Activated CD4-positive, alpha-beta memory T cell treated with anti-CD3 and anti-CD28 coated beads for 36 hours (primary cell): ENCODE data around the gene ZBTB20. TPM values are rescaled to one million over a fixed set of nuclear protein-coding genes. Genes with fewer than 3 reads are reported as not detected.
A peak's percentile ranks its signal among the peaks of the same experiment; 100 is the strongest.

Source experiments
- CTCF ChIA-PET: fragments of 350-600 bp; sonication (Branson Sonifier 250); formaldehyde crosslinking; loops from one replicate; lab custom pipeline; 2021; ENCODE audit warnings: antibody characterized with exemption, inconsistent platforms; lab: Charles Lee
- POLR2A ChIA-PET: fragments of 350-600 bp; sonication (Branson Sonifier 250); formaldehyde crosslinking; loops from one replicate; lab custom pipeline; 2021; ENCODE audit warnings: antibody characterized with exemption; lab: Charles Lee
- DNase-seq: peaks from one replicate; pipeline ENCODE4 v3.0.0-alpha.2; 2020
- H3K27ac Mint-ChIP-seq: one replicate; pipeline ENCODE4 v1.8.0; 2021; ENCODE audit warnings: mixed read lengths
- H3K27me3 Mint-ChIP-seq: one replicate; pipeline ENCODE4 v1.8.0; 2021; ENCODE audit warnings: mixed read lengths
- H3K36me3 Mint-ChIP-seq: one replicate; pipeline ENCODE4 v1.8.0; 2021; ENCODE audit warnings: mixed read lengths
- H3K4me1 Mint-ChIP-seq: one replicate; pipeline ENCODE4 v1.8.0; 2021; ENCODE audit warnings: low read depth, mixed read lengths
- H3K4me3 Mint-ChIP-seq: one replicate; pipeline ENCODE4 v1.8.0; 2021; ENCODE audit warnings: mild to moderate bottlenecking, mixed read lengths
- H3K9me3 Mint-ChIP-seq: one replicate; pipeline ENCODE4 v1.8.0; 2021; ENCODE audit warnings: mixed read lengths
- intact Hi-C: fragments of 100-400 bp; cut with micrococcal nuclease; formaldehyde crosslinking; loops from one replicate; pipeline ENCODE4 v1.15.1; 2023
- total RNA-seq, 2 experiments: library from RNA; stranded (reverse); gene quantifications; one replicate each; pipeline ENCODE4 v1.2.3, GENCODE V29; 2021

The ZBTB20 gene
- total RNA-seq, 2 experiments from 2014 or later = 4.4 to 5.4 TPM

DNA sequence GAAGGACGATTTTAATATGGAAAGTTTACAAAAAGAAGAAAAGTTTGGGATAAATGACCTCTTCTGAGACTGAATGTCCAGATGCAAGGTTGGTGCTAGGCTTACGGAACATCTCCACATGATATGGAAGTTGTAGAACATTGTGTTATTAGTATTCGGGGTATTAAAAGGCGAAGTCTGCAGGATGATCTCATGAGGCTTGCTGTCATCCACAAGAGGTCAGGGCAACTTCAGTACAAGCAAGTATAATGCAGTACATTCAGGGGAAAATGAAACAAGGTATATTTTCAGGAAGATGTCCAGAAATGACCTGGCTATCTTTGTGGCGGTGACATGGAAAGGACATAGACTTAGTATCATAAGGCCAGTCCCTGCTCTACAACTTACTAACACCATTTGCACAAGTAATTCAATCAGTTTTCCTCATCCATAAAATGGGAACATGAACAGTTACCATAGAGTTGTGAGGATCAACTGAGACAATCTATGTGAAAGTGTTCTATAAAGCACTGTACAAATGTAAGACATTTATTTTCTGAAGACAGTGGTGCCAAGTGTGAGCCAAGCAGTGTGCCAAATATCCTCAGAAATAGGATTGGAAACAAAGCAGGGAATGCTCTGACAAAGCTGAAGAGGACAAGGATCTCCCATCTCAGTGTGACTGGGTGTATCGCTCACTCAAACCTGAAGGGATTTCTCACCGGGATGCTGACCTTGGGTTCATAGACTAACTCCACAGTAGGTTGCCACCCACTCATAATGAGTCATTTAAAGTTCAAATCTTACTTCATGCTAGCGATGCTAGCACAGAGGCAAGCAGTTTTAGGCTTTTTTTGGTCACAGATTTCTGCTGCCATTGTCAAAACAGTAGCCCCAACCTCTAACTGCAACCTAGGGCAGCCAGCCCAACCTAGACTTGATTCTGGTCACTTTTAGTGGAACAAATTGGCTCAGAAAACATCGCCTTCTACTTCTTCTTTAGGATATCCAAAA lies 735.0 kb downstream of the ZBTB20 start:
- intact Hi-C loops = loop anchor here (1.0 to 10.0 kb wide), 3 partner anchors 28 to 667 kb away; partner anchors contain the start of genes ATP6V1A and NAA50
- no peak overlapping the region for H3K4me3 Mint-ChIP-seq
- CTCF ChIA-PET = interaction anchor here (0.6 to 3.3 kb wide), 5 partner anchors 26 to 179 kb away, joined by 3 to 19 read pairs (median 3); no protein-coding TSS in a partner anchor

DNA sequence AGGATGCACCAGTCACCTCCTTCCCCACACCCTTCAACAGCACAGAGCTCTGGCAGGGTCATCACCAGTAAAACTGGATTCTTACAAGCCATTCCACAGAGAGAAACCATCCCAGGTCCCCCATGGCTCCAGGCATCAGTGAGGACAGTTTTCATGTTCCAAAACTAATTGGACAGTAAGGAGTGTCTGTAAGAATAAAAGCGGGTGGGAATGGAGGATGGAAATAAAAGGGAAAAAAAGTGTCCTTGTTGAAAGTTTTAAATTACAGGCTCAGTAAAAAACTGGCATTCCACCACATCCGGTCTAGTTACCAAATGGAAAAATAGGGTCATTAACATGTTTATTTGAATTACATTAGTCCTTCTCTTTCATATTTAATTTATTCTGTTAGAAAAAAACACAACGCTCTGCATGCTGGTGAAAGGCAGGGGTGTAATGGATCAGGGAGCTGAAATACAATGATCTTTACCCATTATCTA lies 735.9 kb downstream of the ZBTB20 start:
- POLR2A ChIA-PET = no interaction called here
- no peak overlapping the region for H3K4me3 Mint-ChIP-seq
- no peaks in the 10 kb centered on the region for H3K9me3 Mint-ChIP-seq
- H3K27ac Mint-ChIP-seq = no peak overlapping the region
- no peaks in the 10 kb centered on the region for H3K36me3 Mint-ChIP-seq
- no peak for DNase-seq
- no peaks in the 10 kb centered on the region for H3K27me3 Mint-ChIP-seq
- CTCF ChIA-PET = interaction anchor here (0.6 to 4.2 kb wide), 4 partner anchors 8 to 120 kb away, joined by 3 to 29 read pairs (median 5); no protein-coding TSS in a partner anchor
- intact Hi-C loops = loop anchor here (10.0 kb wide), 1 partner anchor 666 kb away; the partner anchor contains the start of genes ATP6V1A and NAA50
- H3K4me1 Mint-ChIP-seq = peaks cover 21% of the 10 kb centered on the region

More for the DNA sequence above, 735.0 kb downstream of the ZBTB20 start:
- no peaks in the 10 kb centered on the region for H3K9me3 Mint-ChIP-seq
- no peaks in the 10 kb centered on the region for H3K36me3 Mint-ChIP-seq
- peak overlapping the region; percentile 44 for H3K27ac Mint-ChIP-seq
- H3K4me1 Mint-ChIP-seq = peaks cover 24% of the 10 kb centered on the region
- no peaks in the 10 kb centered on the region for H3K27me3 Mint-ChIP-seq
- peak; percentile 57 for DNase-seq
- POLR2A ChIA-PET = no interaction called here

DNA sequence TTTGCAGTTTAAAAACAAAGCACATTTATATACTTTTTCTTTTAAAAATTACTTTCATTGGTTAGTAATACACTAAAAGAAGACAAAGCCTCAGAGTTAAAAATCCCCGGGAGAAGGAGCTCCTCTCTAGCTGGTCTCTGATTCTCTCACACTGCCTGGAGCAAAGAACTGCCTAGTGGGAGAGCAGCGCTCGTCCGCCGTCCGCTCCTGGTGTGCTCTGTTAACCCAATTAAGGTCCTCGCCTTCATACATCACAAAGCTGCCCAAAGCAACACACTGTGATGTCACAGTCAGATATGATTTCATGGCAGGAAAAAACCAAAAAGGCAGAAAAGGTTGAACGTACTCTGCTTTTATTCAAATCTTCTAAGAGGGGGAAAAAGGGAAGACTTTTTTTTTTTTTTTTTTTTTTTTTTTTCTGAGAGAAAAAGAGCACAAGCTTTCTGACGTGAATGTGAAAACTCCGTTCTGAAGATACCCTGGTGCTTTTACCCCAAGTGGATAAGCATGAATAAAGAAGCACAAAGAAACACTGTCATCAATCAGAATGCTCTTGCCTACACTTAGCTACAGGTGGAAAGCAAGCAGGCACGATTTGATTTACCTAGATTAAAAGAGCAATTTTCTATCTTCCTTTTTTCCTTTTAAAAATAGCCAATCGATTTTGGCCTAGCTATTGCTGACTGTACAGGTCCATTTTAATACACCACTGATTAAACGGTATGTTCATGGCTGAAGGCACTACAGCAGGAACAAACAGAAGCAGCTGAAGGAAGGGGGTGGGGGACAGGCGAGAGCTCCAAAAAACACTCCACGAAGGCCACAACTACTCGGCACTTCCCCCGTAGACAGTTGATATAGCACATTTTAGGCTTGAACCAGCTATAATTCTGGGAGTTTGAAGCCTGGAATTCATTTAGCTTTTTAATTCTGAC lies 738.1 kb downstream of the ZBTB20 start:
- Mint-ChIP-seq H3K9me3 (no peaks in the 10 kb centered on the region), H3K4me3 (no peak overlapping the region), H3K27me3 (no peaks in the 10 kb centered on the region), H3K27ac (no peak overlapping the region), H3K4me1 (peaks cover 25% of the 10 kb centered on the region), H3K36me3 (no peaks in the 10 kb centered on the region)
- no peak for DNase-seq
- ChIA-PET POLR2A (interaction anchor here (0.6 kb wide), 1 partner anchor 332 kb away, joined by 3 read pairs; no protein-coding TSS in a partner anchor), CTCF (interaction anchor here (1.3 to 4.2 kb wide), 2 partner anchors 10 to 26 kb away, joined by 5 to 29 read pairs; no protein-coding TSS in a partner anchor)
- intact Hi-C loops = no loop called here

DNA sequence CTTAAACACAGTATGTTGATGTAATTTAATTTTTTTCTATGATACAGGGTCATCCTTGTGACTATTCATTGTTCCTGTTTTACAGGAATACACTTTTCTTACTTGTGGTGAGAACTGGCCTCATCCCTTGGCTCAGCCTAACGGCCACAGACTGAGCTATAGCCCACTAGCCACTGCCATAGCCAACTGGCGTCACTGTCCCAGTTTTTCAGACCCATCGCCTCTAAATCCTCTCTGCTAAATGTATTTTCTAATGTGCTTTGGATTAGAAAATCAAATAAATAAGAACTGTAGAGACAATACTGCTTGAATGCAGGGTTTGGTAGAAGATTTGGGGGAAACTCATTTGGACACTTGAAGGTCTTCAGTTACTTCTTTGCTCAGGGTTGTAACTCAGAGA lies 740.2 kb downstream of the ZBTB20 start:
- ChIA-PET POLR2A (no interaction called here), CTCF (interaction anchor here (1.3 to 3.1 kb wide), 2 partner anchors 12 to 116 kb away, joined by 5 to 27 read pairs; no protein-coding TSS in a partner anchor)
- no peaks in the 10 kb centered on the region for H3K36me3 Mint-ChIP-seq
- no peaks in the 10 kb centered on the region for H3K9me3 Mint-ChIP-seq
- intact Hi-C loops = no loop called here
- no peak overlapping the region for H3K4me3 Mint-ChIP-seq
- no peaks in the 10 kb centered on the region for H3K27me3 Mint-ChIP-seq
- H3K4me1 Mint-ChIP-seq = peaks cover 12% of the 10 kb centered on the region
- H3K27ac Mint-ChIP-seq = no peak overlapping the region
- no peak for DNase-seq

DNA sequence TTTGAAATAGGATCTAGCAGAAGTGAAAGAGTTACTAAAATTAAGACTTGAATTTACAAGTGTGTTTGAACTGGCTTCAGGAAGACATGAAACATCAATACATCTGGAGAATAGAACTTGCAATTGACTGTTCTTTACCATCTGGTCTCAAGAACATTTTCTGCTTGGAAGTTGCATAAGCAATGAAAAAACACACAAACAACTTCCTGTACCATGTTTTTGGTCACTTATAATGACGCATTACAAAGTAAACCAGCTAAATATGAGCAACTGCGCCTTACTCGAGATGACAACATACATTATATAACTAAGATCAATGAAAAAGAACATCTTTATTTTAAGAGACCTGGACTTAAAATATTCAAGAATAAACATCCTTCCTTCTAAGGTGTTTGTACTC lies 740.8 kb downstream of the ZBTB20 start:
- H3K4me3 Mint-ChIP-seq = no peak overlapping the region
- intact Hi-C loops = no loop called here
- no peak overlapping the region for H3K27ac Mint-ChIP-seq
- H3K9me3 Mint-ChIP-seq = no peaks in the 10 kb centered on the region
- H3K27me3 Mint-ChIP-seq = no peaks in the 10 kb centered on the region
- POLR2A ChIA-PET = no interaction called here
- H3K36me3 Mint-ChIP-seq = no peaks in the 10 kb centered on the region
- CTCF ChIA-PET = interaction anchor here (1.3 to 3.1 kb wide), 3 partner anchors 13 to 251 kb away, joined by 4 to 27 read pairs (median 5); no protein-coding TSS in a partner anchor
- DNase-seq = no peak
- peaks cover 7% of the 10 kb centered on the region for H3K4me1 Mint-ChIP-seq

DNA sequence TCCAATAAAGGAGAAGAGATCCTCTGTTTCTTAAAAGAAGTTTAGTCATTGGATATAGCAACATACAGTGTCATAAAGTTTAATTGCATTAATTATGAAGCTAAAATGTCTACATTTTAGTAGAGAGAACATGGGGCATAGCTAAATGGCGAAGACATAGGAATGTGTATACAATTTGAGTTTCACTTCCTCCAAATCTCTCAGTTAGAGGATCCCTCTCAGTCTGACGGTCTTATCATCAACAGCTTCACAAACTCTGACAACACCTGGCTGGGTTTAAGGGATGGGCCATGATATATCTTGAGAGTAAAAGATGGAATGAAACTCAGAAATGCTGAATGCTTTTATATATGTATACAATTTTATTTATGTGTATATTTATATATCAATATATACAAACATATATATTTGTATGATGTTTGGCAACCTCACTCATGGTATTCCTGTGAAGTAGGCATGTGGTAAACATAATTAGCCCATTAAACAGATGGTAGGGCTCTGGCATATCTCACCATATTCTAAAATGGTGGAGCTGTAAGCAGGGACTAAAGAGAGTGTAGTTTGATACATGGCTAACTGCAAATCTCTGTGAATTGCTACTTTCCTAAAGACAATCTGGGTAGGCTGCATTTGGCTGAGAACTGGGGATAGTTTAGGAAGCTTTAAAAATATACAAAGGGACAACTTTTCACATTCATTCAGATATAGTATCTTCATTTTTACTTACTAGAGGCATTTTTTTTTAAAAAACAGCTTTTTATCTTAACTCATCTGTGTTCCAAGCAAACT lies 741.7 kb downstream of the ZBTB20 start:
- DNase-seq = no peak
- ChIA-PET CTCF (interaction anchor here (1.2 to 3.1 kb wide), 5 partner anchors 13 to 250 kb away, joined by 3 to 27 read pairs (median 5); no protein-coding TSS in a partner anchor), POLR2A (no interaction called here)
- intact Hi-C loops = no loop called here
- no peak overlapping the region for H3K27ac Mint-ChIP-seq
- no peak overlapping the region for H3K4me3 Mint-ChIP-seq
- peaks cover 4% of the 10 kb centered on the region for H3K4me1 Mint-ChIP-seq
- H3K36me3 Mint-ChIP-seq = no peaks in the 10 kb centered on the region
- no peaks in the 10 kb centered on the region for H3K27me3 Mint-ChIP-seq
- H3K9me3 Mint-ChIP-seq = no peaks in the 10 kb centered on the region

DNA sequence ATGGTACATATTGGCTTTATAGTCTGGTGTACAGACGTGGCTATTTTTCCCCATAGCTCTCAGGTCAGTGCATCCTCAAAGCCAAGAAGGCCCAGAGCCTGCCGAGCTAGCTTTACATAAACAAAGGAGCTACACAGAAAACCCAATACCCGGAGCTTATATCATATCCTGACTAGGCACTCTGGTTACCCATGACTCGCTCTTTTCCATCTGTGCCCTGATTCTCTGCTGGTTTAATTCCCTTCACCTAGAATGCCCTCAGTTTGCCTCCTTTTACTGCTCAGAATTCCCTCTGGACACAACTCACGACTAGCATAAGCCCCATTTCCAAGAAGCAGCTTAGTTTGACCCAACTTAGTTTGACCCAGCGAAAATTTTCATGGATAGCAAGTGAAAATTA lies 742.5 kb downstream of the ZBTB20 start:
- CTCF ChIA-PET = interaction anchor here (1.2 to 3.1 kb wide), 5 partner anchors 10 to 119 kb away, joined by 3 to 27 read pairs (median 5); no protein-coding TSS in a partner anchor
- POLR2A ChIA-PET = no interaction called here
- H3K9me3 Mint-ChIP-seq = no peaks in the 10 kb centered on the region
- intact Hi-C loops = no loop called here
- DNase-seq = no peak
- peaks cover 4% of the 10 kb centered on the region for H3K4me1 Mint-ChIP-seq
- no peaks in the 10 kb centered on the region for H3K36me3 Mint-ChIP-seq
- no peak overlapping the region for H3K27ac Mint-ChIP-seq
- H3K27me3 Mint-ChIP-seq = no peaks in the 10 kb centered on the region
- no peak overlapping the region for H3K4me3 Mint-ChIP-seq

DNA sequence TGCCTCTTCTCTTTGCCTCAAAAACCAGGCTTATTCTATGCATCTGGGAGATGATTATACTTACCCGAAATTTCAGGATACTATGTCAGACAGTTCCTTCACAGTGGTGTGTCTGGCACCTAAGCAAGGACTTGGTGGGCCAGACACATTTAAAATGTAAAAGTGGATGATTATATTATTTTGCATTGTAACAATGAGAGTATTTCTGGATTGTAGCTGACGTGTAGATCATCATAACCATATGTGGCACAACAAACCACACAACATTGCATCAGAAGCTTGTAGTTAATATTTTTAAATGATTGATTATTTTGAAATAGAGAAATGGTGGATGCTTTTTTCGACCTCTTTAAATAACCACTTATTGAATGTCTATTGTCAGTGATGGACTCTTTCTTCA lies 744.2 kb downstream of the ZBTB20 start:
- intact Hi-C loops = no loop called here
- DNase-seq = no peak
- H3K4me3 Mint-ChIP-seq = no peak overlapping the region
- CTCF ChIA-PET = interaction anchor here (0.8 to 1.5 kb wide), 3 partner anchors 8 to 112 kb away, joined by 3 to 5 read pairs (median 3); no protein-coding TSS in a partner anchor
- no peaks in the 10 kb centered on the region for H3K27me3 Mint-ChIP-seq
- no peaks in the 10 kb centered on the region for H3K36me3 Mint-ChIP-seq
- H3K9me3 Mint-ChIP-seq = no peaks in the 10 kb centered on the region
- POLR2A ChIA-PET = no interaction called here
- H3K4me1 Mint-ChIP-seq = peaks cover 4% of the 10 kb centered on the region
- no peak overlapping the region for H3K27ac Mint-ChIP-seq

DNA sequence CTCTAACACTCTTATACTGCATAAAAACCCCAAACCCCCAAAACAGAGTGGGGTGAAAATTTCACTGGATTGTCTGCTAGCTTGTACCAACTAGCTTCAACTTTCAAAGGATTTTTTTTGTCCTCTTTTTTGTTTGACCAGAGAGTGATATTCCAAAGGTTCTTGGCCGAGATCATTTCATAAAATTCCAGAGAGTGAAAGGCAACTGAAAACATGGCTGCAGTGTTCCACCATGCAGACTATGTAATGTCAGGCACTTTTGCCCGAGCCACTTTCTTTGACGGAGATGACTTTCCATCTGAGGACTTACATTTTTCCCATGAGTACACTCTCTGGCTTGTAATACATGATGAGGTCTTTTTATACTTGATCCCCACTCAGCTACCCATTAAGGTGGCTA lies 745.7 kb downstream of the ZBTB20 start:
- DNase-seq = no peak
- ChIA-PET CTCF (interaction anchor here (1.9 kb wide), 1 partner anchor 17 kb away, joined by 4 read pairs; no protein-coding TSS in a partner anchor), POLR2A (no interaction called here)
- Mint-ChIP-seq H3K4me3 (no peak overlapping the region), H3K4me1 (peaks cover 4% of the 10 kb centered on the region), H3K27ac (no peak overlapping the region), H3K36me3 (no peaks in the 10 kb centered on the region), H3K27me3 (no peaks in the 10 kb centered on the region), H3K9me3 (no peaks in the 10 kb centered on the region)
- intact Hi-C loops = loop anchor here (2.0 kb wide), 1 partner anchor 33 kb away; no protein-coding TSS in a partner anchor

DNA sequence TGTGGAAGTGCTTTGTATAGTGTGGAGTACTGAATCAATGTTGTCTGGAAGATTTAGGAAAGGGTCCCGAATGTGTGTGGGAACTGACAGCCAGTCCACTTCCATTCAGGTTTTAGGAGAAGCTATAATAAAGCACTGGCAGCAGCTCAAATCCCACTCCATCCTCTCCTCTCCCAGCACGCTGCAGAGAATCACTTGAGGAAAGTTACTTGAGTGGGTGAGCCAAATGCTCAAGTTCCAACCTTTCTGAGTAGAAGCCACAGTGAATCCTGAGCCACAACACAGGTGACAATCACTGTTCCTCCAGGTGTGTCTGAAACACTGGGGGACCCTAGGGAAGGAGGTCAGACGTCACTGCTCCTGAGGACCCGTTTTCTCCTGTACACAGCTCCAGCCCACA lies 746.7 kb downstream of the ZBTB20 start:
- Mint-ChIP-seq H3K4me1 (peaks cover 9% of the 10 kb centered on the region), H3K4me3 (no peak overlapping the region), H3K9me3 (no peaks in the 10 kb centered on the region), H3K36me3 (no peaks in the 10 kb centered on the region), H3K27me3 (no peaks in the 10 kb centered on the region), H3K27ac (no peak overlapping the region)
- DNase-seq = no peak
- ChIA-PET CTCF (interaction anchor here (1.9 kb wide), 1 partner anchor 18 kb away, joined by 4 read pairs; no protein-coding TSS in a partner anchor), POLR2A (no interaction called here)
- intact Hi-C loops = loop anchor here (2.0 kb wide), 1 partner anchor 34 kb away; no protein-coding TSS in a partner anchor
